Naive thymus-derived CD8-positive, alpha-beta T cell (primary cell): ENCODE results near the gene MYO5B. TPM values are rescaled to one million over a fixed set of nuclear protein-coding genes. Genes with fewer than 3 reads are reported as not detected.
A peak's percentile ranks its signal among the peaks of the same experiment; 100 is the strongest.
"Not testable (repeated sequence)": the region's sequence is repeated elsewhere in the genome, so short reads cannot be mapped to it uniquely, and the experiment has no call there.

ENCODE experiments used
- ATAC-seq, 2 donors: fragments of 150-1000 bp; cut with Tn5 transposase in 1 of 2; sonication (Bioruptor Pico), chemical (Tn5 transposase) in 1 of 2; 1 replicate in 1 of 2; 2 replicates in 1 of 2; pipeline ENCODE4 v1.10.0; 2021; ENCODE audit warnings: mild to moderate bottlenecking in 2 of 2, moderate library complexity in 2 of 2
- POLR2A ChIA-PET: fragments of 350-600 bp; sonication (Branson Sonifier 250); formaldehyde crosslinking; loops from one replicate; lab custom pipeline; 2021; ENCODE audit warnings: antibody characterized with exemption; lab: Charles Lee
- DNase-seq, 10 donors: peaks; one replicate each; pipeline versions ENCODE4 v3.0.0 to v3.0.0-alpha.2; 2020 to 2022
- H3K27ac Mint-ChIP-seq, 10 donors: one replicate each; pipeline ENCODE4 v1.8.0; 2020 to 2022; ENCODE audit warnings: mild to moderate bottlenecking in 10 of 10, mixed read lengths in 10 of 10, moderate library complexity in 4 of 10, inconsistent platforms in 1 of 10
- H3K27me3 Mint-ChIP-seq, 5 donors: one replicate each; pipeline ENCODE4 v1.8.0; 2021 to 2022; ENCODE audit warnings: mixed read lengths in 5 of 5
- H3K36me3 Mint-ChIP-seq, 3 donors: one replicate each; pipeline ENCODE4 v1.8.0; 2020 to 2022; ENCODE audit warnings: mixed read lengths in 3 of 3, mild to moderate bottlenecking in 2 of 3, inconsistent platforms in 1 of 3
- H3K4me1 Mint-ChIP-seq, 4 donors: one replicate each; pipeline ENCODE4 v1.8.0; 2021 to 2022; ENCODE audit warnings: mixed read lengths in 4 of 4
- H3K4me3 Mint-ChIP-seq, 10 donors: one replicate each; pipeline ENCODE4 v1.8.0; 2020 to 2022; ENCODE audit warnings: mild to moderate bottlenecking in 10 of 10, mixed read lengths in 10 of 10, moderate library complexity in 6 of 10, inconsistent platforms in 1 of 10
- H3K9me3 Mint-ChIP-seq, 9 donors: one replicate each; pipeline ENCODE4 v1.8.0; 2020 to 2022; ENCODE audit warnings: mixed read lengths in 9 of 9, mild to moderate bottlenecking in 3 of 9, inconsistent platforms in 1 of 9, moderate library complexity in 1 of 9
- polyA plus RNA-seq, 3 donors: library from polyadenylated mRNA; unstranded; fragments of 300-500 nt; fragmentation: Illumina TruSeq; gene quantifications; one replicate each; pipeline ENCODE4 v1.2.3, GENCODE V29; 2021
- total RNA-seq, 8 experiments: library from RNA in 2 of 8; stranded (reverse) in 2 of 8; gene quantifications; one replicate each; pipeline ENCODE4 v1.2.3 and lab custom pipeline; 2021 to 2026

Gene MYO5B
- total and polyA plus RNA-seq, 5 experiments from 2014 or later, result 0.03 TPM; not detected in 4

DNA sequence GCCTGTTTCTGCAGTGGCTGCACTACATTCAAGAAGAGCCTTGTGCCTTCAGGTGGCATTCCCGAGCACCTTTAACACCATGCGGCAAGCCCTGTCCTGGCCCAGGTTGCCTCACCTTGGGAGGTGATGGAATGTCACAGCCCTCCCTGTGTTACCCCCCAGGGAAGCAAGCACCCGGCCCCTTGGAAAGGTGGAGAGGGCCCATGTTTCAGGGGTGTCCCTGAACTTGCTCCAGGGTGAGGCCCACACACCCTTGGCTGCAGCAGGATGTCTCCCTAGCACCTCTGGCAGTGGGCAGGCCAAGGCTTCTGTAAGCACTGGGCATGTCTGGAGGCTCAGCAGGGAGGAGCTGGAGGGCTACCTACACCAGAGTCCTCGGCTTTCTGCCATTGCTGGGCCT is 352.3 kb downstream of the MYO5B start:
- peaks cover 0 to 3% (median 0%) of the 10 kb centered on the region in 4 donors for H3K4me1 Mint-ChIP-seq
- H3K27ac Mint-ChIP-seq, result no peak overlapping the region
- H3K4me3 Mint-ChIP-seq, result no peak overlapping the region
- POLR2A ChIA-PET, result no interaction called here
- no peak for ATAC-seq
- H3K36me3 Mint-ChIP-seq, result peaks cover 0 to under 1% (median 0%) of the 10 kb centered on the region in 3 donors
- H3K9me3 Mint-ChIP-seq, result peaks cover 0 to 10% (median 0%) of the 10 kb centered on the region in 9 donors
- peaks cover 0 to 13% (median 0%) of the 10 kb centered on the region in 5 donors for H3K27me3 Mint-ChIP-seq
- DNase-seq, result no peak

DNA sequence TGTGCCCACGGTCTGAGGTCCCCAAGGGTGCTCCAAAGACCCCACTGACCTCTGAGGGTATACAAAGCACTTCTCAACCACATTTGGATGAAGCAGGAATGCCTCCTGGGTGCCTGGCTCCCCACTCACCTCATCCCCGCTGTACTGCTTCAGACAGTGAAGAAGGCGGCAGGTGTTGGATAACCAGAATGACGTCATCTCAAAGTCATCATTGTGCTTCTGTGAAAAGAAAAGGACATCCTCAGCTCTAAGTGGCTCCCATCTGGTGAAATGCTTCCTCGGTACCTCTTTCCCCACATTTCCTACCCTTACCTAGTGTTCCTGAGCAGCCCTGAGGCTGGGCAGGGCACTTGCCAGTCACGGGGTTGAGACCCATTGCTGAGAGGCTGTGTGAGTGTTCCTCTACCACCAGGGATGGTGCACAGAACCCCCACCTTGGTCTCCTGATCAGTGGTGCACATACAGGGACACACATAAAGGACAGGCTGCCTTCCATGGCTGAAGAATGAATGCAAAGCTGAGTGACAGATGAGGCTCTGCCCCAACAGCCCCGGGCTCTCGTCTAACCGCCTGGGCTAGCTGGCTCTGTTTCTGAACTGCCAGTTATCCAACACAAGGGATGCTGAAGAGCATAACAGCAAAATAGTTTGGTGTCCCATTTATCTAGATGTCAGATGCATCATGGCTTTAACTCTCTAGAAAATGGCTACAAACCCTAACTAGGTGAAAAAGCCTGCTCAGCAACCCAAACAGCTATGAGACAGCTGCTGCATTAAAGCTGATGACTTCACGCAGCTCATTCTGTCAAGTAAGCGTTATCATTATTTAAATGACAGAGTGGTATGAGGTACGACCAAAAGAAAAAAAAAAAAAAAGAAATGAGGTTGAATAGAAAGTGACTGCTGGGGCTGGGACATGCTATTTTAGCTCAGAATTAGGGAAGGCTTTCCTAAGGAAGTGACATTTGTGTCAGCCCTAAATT is 353.4 kb downstream of the MYO5B start:
- peaks cover 0 to 10% (median 0%) of the 10 kb centered on the region in 9 donors for H3K9me3 Mint-ChIP-seq

GRCh38 chr18:49839012-49839411 is 355.9 kb downstream of the MYO5B start:
- Mint-ChIP-seq H3K36me3 (no peaks in the 10 kb centered on the region), H3K27ac (peak overlapping the region in 1 of 10 donors; percentile 24), H3K9me3 (peaks cover 0 to 10% (median 0%) of the 10 kb centered on the region in 9 donors), H3K4me1 (peaks cover 0 to 3% (median 0%) of the 10 kb centered on the region in 4 donors), H3K4me3 (no peak overlapping the region), H3K27me3 (no peaks in the 10 kb centered on the region)
- DNase-seq (no peak), ATAC-seq (no peak)
- POLR2A ChIA-PET, result no interaction called here

More for the DNA sequence above, 353.4 kb downstream of the MYO5B start:
- DNase-seq (no peak), ATAC-seq (no peak)
- Mint-ChIP-seq H3K27ac (peak overlapping the region in 2 of 10 donors; percentile 33 to 39), H3K27me3 (peaks cover 0 to 1% (median 0%) of the 10 kb centered on the region in 5 donors), H3K36me3 (no peaks in the 10 kb centered on the region), H3K4me3 (no peak overlapping the region), H3K4me1 (peaks cover 0 to 3% (median 0%) of the 10 kb centered on the region in 4 donors)
- POLR2A ChIA-PET, result interaction anchor here (0.6 kb wide), 1 partner anchor 478 kb away, joined by 3 read pairs; no protein-coding TSS in a partner anchor

DNA sequence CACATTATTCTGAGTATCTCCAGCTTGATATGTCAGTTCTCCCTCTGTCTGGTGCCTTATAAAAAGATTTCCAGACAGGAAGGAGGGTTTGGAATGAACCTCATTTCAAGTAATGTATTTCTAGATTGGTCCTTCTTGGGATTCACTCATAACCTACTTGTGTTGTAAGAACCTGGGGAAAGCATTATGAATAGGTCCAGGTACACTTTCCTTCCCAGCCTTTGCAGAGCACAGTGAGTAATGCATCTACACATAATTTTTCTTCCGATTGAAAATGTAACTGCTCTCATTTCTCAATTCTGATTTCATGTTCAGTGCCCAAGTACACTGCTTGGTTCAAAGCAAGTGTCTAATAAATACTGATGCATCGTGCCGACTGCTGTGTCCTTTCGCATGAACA is 356.6 kb downstream of the MYO5B start:
- Mint-ChIP-seq H3K36me3 (no peaks in the 10 kb centered on the region), H3K4me3 (no peak overlapping the region), H3K9me3 (peaks cover 0 to 10% (median 0%) of the 10 kb centered on the region in 9 donors), H3K4me1 (peaks cover 0 to 3% (median 0%) of the 10 kb centered on the region in 4 donors), H3K27me3 (no peaks in the 10 kb centered on the region), H3K27ac (peak overlapping the region in 1 of 10 donors; percentile 15)
- POLR2A ChIA-PET, result interaction anchor here (0.5 kb wide), 1 partner anchor 419 kb away, joined by 6 read pairs; no protein-coding TSS in a partner anchor
- ATAC-seq (no peak), DNase-seq (no peak)

- Mint-ChIP-seq H3K27me3 (no peaks in the 10 kb centered on the region), H3K4me1 (no peaks in the 10 kb centered on the region), H3K4me3 (no peak overlapping the region), H3K9me3 (peaks cover 0 to 10% (median 0%) of the 10 kb centered on the region in 9 donors), H3K36me3 (no peaks in the 10 kb centered on the region), H3K27ac (peak overlapping the region in 1 of 10 donors; percentile 15)
- POLR2A ChIA-PET, result no interaction called here
- ATAC-seq (no peak), DNase-seq (no peak)
Measured at GRCh38 chr18:49837889-49838288, 357.1 kb downstream of the MYO5B start.

DNA sequence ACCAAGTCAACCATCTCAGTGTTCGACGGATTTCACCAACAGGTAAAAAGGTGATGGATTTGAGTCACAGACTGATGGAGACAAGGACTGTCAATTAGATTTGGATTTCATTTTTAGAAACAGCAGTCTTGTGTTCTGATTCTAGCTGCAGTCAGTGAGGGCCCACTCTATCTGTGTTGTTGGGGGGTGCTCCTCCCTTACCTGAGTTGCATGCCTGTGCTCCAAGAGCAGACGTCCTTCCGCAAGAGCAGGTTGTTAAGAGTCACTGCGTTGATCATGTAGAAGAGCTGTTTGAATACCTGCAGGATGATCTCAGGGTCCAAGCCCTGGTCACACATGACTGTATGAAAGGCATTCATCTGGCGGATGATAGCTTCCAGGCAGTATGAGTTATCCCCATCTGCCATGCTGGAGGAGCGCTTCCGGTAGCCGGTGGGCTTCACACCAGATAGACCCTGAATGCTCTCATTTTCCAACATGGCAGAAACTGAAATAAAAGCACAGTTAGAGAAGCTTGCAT is 357.6 kb downstream of the MYO5B start:
- ATAC-seq, POLR2A ChIA-PET, H3K4me1 Mint-ChIP-seq, H3K4me3 Mint-ChIP-seq, H3K9me3 Mint-ChIP-seq, H3K36me3 Mint-ChIP-seq, H3K27me3 Mint-ChIP-seq, H3K27ac Mint-ChIP-seq, DNase-seq: not testable (repeated sequence)

GRCh38 chr18:49835405-49835804 is 359.5 kb downstream of the MYO5B start:
- no peak for ATAC-seq
- Mint-ChIP-seq H3K4me3 (no peak overlapping the region), H3K4me1 (peaks cover 0 to 2% (median 0%) of the 10 kb centered on the region in 4 donors), H3K36me3 (no peaks in the 10 kb centered on the region), H3K9me3 (peaks cover 0 to 10% (median 0%) of the 10 kb centered on the region in 9 donors), H3K27ac (peak overlapping the region in 1 of 10 donors; percentile 60), H3K27me3 (no peaks in the 10 kb centered on the region)
- POLR2A ChIA-PET, result no interaction called here
- no peak for DNase-seq

- no peak overlapping the region for H3K27ac Mint-ChIP-seq
- ATAC-seq (no peak), DNase-seq (no peak)
- POLR2A ChIA-PET, result no interaction called here
- peaks cover 0 to 12% (median 8%) of the 10 kb centered on the region in 9 donors for H3K9me3 Mint-ChIP-seq
- H3K4me3 Mint-ChIP-seq, result no peak overlapping the region
- H3K27me3 Mint-ChIP-seq, result no peaks in the 10 kb centered on the region
- no peaks in the 10 kb centered on the region for H3K36me3 Mint-ChIP-seq
- peaks cover 0 to 2% (median 0%) of the 10 kb centered on the region in 4 donors for H3K4me1 Mint-ChIP-seq
Measured at GRCh38 chr18:49834258-49834657, 360.7 kb downstream of the MYO5B start.

- Mint-ChIP-seq H3K4me3 (no peak overlapping the region), H3K36me3 (no peaks in the 10 kb centered on the region), H3K4me1 (peaks cover 0 to 2% (median 0%) of the 10 kb centered on the region in 4 donors), H3K27me3 (no peaks in the 10 kb centered on the region), H3K9me3 (peaks cover 0 to 15% (median 10%) of the 10 kb centered on the region in 9 donors), H3K27ac (no peak overlapping the region)
- no peak for ATAC-seq
- DNase-seq, result no peak
- POLR2A ChIA-PET, result no interaction called here
Measured at GRCh38 chr18:49833814-49834213, 361.1 kb downstream of the MYO5B start.

- no peak overlapping the region for H3K27ac Mint-ChIP-seq
- peaks cover 0 to 5% (median 0%) of the 10 kb centered on the region in 4 donors for H3K4me1 Mint-ChIP-seq
- POLR2A ChIA-PET, result interaction anchor here (0.5 kb wide), 1 partner anchor 1058 kb away, joined by 3 read pairs; no protein-coding TSS in a partner anchor
- H3K27me3 Mint-ChIP-seq, result no peaks in the 10 kb centered on the region
- H3K36me3 Mint-ChIP-seq, result peaks cover 3 to 11% (median 4%) of the 10 kb centered on the region in 3 donors
- DNase-seq, result no peak
- peaks cover 6 to 29% (median 20%) of the 10 kb centered on the region in 9 donors for H3K9me3 Mint-ChIP-seq
- H3K4me3 Mint-ChIP-seq, result no peak overlapping the region
- no peak for ATAC-seq
Measured at GRCh38 chr18:49832221-49832647, 362.7 kb downstream of the MYO5B start.

DNA sequence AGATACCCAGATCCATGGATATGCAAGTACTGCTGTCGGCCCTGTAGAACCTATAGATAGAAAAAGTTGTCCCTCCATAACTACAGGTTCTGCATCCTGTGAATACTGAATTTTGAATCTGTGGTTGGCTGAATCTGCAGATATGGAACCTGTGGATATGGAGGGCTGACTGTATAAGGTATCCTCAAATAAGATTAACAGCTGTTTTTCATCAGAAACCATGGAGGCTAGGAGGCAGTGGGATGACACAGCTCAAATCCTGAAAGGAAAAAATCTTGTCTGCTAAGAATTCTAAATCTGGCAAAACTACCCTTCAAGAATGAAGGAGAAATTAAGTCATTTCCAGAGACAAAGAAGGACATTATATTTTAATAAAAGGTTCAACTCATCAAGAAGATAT is 367.0 kb downstream of the MYO5B start:
- DNase-seq, result no peak
- Mint-ChIP-seq H3K9me3 (peaks cover 8 to 39% (median 25%) of the 10 kb centered on the region in 9 donors), H3K4me1 (peaks cover 0 to 9% (median 3%) of the 10 kb centered on the region in 4 donors), H3K36me3 (peaks cover 5 to 17% (median 12%) of the 10 kb centered on the region in 3 donors), H3K27ac (no peak overlapping the region), H3K27me3 (peaks cover 0 to 1% (median 0%) of the 10 kb centered on the region in 5 donors), H3K4me3 (no peak overlapping the region)
- POLR2A ChIA-PET, result no interaction called here
- no peak for ATAC-seq

- ATAC-seq (peak; percentile 88 to 91), DNase-seq (peak in 9 of 10 donors; percentile 21 to 79 (median 57))
- H3K27ac Mint-ChIP-seq, result peak overlapping the region; percentile 68 to 94 (median 87)
- POLR2A ChIA-PET, result interaction anchor here (0.5 to 1.3 kb wide), 3 partner anchors 69 to 359 kb away, joined by 3 to 5 read pairs (median 4); no protein-coding TSS in a partner anchor
- H3K4me1 Mint-ChIP-seq, result peaks cover 37 to 64% (median 63%) of the 10 kb centered on the region in 4 donors
- peaks cover 0 to 4% (median 0%) of the 10 kb centered on the region in 9 donors for H3K9me3 Mint-ChIP-seq
- peak overlapping the region; percentile 59 to 83 (median 72) for H3K4me3 Mint-ChIP-seq
- peaks cover 0 to 3% (median 0%) of the 10 kb centered on the region in 3 donors for H3K36me3 Mint-ChIP-seq
- peaks cover 0 to 1% (median 0%) of the 10 kb centered on the region in 5 donors for H3K27me3 Mint-ChIP-seq
Measured at GRCh38 chr18:49819823-49820671, 374.9 kb downstream of the MYO5B start.
